ENCODE results near the gene GIPC2.

- TF ChIP-seq, protein P1, sequence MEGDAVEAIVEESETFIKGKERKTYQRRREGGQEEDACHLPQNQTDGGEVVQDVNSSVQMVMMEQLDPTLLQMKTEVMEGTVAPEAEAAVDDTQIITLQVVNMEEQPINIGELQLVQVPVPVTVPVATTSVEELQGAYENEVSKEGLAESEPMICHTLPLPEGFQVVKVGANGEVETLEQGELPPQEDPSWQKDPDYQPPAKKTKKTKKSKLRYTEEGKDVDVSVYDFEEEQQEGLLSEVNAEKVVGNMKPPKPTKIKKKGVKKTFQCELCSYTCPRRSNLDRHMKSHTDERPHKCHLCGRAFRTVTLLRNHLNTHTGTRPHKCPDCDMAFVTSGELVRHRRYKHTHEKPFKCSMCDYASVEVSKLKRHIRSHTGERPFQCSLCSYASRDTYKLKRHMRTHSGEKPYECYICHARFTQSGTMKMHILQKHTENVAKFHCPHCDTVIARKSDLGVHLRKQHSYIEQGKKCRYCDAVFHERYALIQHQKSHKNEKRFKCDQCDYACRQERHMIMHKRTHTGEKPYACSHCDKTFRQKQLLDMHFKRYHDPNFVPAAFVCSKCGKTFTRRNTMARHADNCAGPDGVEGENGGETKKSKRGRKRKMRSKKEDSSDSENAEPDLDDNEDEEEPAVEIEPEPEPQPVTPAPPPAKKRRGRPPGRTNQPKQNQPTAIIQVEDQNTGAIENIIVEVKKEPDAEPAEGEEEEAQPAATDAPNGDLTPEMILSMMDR (conservative IDR thresholded peaks at IDR 0.05 in 1 of 2, IDR thresholded peaks at IDR 0.05 in 1 of 2; ENCODE audit: extremely low read depth in 1 of 2, insufficient read depth in 1 of 2, low read depth in 1 of 2, low read length in 2 of 2), result no peak
- TF ChIP-seq EZH2 (IDR thresholded peaks at IDR 0.05; ENCODE audit: borderline replicate concordance, low read length), result no peak
Measured at GRCh38 chr1:78003070-78003746, 42.6 kb upstream of the GIPC2 start.

All from mammary epithelial cell (primary cell).